ENCODE results near the gene ZNF524.

- TF ChIP-seq, protein P1, sequence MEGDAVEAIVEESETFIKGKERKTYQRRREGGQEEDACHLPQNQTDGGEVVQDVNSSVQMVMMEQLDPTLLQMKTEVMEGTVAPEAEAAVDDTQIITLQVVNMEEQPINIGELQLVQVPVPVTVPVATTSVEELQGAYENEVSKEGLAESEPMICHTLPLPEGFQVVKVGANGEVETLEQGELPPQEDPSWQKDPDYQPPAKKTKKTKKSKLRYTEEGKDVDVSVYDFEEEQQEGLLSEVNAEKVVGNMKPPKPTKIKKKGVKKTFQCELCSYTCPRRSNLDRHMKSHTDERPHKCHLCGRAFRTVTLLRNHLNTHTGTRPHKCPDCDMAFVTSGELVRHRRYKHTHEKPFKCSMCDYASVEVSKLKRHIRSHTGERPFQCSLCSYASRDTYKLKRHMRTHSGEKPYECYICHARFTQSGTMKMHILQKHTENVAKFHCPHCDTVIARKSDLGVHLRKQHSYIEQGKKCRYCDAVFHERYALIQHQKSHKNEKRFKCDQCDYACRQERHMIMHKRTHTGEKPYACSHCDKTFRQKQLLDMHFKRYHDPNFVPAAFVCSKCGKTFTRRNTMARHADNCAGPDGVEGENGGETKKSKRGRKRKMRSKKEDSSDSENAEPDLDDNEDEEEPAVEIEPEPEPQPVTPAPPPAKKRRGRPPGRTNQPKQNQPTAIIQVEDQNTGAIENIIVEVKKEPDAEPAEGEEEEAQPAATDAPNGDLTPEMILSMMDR (IDR thresholded peaks at IDR 0.05; ENCODE audit: low read depth, low read length, poor library complexity, severe bottlenecking) = no peak
- TF ChIP-seq EZH2phosphoT487 (IDR thresholded peaks at IDR 0.05; ENCODE audit: borderline replicate concordance, low read length) = no peak
These were observed 23.3 kb upstream of the ZNF524 start for GRCh38 chr19:55576746-55577145.
